ENCODE measurements around the gene CCDC87.
"Not testable (repeated sequence)": the region's sequence is repeated elsewhere in the genome, so short reads cannot be mapped to it uniquely, and the experiment has no call there.

The CCDC87 gene

GRCh38 chr11:66548774-66549630 lies 43.9 kb downstream of the CCDC87 start:
- DNase-seq = no peak

- no peak for DNase-seq
Measured at GRCh38 chr11:66548041-66548440, 44.8 kb downstream of the CCDC87 start.

DNA sequence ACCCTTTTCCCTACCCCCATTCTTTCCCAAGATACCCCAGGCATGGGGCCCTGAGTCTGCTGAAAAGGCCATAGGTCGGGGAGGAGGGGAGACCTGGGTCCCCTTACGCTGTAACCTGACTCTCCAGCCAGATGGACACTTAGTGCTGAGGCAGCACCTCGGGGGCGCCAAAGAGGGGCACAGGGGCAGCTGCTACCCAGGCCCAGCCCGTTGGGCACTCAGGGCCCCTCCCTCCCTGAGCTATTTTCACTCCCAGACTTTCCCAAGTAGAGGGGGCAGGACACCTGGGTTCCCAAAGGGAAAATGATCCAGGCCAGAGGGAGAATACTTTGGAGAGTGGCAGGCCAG lies 45.2 kb downstream of the CCDC87 start:
- DNase-seq = no peak

DNA sequence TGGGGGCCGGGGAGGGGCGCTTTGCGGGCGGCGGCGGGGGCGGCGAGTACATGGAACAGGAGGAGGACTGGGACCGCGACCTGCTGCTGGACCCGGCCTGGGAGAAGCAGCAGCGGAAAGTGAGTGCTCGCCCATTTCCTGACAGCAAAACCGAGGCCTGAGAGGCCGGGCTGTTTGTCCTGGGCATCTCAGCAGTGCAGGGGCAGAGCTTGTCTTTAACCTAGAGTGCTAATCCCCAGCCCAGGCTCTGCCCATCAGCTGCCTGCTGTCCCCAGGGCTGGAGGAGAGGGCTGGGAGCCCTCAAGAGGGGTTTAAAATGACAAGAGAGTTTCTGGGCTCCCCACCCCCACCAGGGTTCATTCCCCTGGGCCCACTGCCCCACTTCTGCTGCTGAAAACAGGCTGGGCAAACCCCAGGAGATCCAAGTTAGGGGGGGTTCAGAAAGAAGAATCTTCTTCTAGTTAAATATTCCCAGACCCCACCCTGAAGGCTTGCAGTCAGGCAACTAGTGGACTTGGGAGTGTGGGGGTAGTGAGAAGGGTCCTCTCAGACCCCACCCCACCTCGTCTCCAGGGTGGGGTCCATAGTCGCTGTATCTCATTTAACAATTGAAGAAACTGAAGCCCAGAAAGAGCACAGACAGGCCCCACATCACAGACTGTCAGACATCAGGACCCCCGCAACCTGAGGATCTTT lies 45.7 kb downstream of the CCDC87 start:
- no peak for DNase-seq

- no peak for DNase-seq
Measured at GRCh38 chr11:66546368-66546965, 46.4 kb downstream of the CCDC87 start, which contains the start of gene ACTN3. Gene ACTN3, plus strand, starts transcription at chr11:66546903. Its CDS starts 35 bp downstream, at chr11:66546938.

- DNase-seq = peak; percentile 90 to 92
Measured at GRCh38 chr11:66545701-66546367, 47.0 kb downstream of the CCDC87 start, which contains the start of gene ZDHHC24. Gene ZDHHC24, minus strand, starts transcription at chr11:66546048. Its CDS starts 45 bp downstream, at chr11:66546003.

GRCh38 chr11:66544952-66545351 lies 47.9 kb downstream of the CCDC87 start:
- not testable (repeated sequence) for DNase-seq

GRCh38 chr11:66543263-66544107 lies 49.4 kb downstream of the CCDC87 start:
- DNase-seq = peak; percentile 34 to 35

DNA sequence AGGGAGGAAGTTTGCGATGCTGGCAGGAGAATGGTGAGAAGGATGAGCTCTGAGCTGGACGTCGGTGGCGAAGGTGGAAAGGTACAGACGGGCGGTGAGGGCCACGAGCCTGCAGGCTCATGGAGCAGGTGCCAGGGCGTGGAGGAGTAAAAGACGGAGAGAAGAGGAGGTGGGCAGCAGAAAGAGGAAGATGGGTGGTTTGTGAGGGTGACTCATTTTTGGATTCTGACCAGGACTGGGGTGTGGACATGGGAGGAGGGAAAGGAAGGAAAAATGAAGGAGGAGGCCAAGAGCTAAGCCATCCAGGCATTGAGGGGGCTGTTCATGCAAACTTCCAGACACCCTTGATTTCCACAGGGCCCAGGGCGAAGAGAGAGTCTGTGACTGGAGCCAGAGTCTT lies 50.5 kb downstream of the CCDC87 start:
- no peak for DNase-seq

DNA sequence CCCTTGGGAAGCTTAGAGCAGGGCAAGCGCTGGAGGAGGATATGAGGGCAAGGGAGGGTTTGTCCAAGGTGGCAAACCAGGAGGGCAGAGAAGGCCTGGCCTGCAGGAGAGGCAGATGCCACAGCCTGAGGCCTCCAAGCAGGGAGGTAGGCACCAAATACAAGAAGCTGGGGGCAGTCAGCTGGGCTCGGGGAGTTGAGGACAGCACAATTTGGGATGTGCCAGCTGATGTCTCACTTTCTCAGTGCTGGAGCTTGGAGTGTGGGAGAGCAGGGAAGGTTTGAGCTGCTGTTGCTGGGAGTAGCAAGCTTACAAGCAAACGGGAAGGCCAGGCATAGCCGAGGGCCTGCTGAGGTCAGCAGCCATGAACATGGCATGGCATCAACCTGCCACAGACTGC lies 51.0 kb downstream of the CCDC87 start:
- no peak for DNase-seq

DNA sequence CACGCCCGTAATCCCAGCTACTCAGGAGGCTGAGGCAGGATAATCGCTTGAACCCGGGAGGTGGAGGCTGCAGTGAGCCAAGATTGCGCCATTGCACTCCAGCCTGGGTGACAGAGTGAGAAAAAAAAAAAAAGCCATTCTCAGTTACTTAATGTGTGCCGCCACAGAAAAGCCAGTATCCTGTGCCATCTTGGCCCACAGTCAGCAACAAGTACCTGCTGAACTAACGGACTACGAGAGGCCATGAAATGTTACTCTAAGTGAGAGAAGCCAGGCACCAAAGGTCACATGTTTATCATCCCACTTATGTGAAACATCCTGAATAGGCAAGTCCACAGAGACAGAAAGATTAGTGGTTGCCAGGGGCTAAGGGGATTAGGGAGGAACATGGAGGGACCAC lies 52.3 kb downstream of the CCDC87 start:
- DNase-seq = not testable (repeated sequence)

Measured in stimulated activated CD4-positive, alpha-beta T cell treated with anti-CD3 and anti-CD28 coated beads, Interleukin-2, amount 100 ng/mL, for 48 hours (primary cell).